HFF-Myc (cell line): Measurements from ENCODE around the gene HOXC12.

Experiments used
- DNase-seq: peaks from one replicate; pipeline ENCODE4 v3.0.0-alpha.2; 2011; ENCODE audit warnings: low read depth; ENCODE audit errors: extremely low read depth
- H3K4me3 ChIP-seq: replicated peaks from 2 replicates; pipeline ENCODE4 v1.5.1; 2011; ENCODE audit warnings: low read depth, mild to moderate bottlenecking, control low read depth, low read length
- CTCF ChIP-seq: IDR thresholded peaks from 2 replicates; pipeline ENCODE4 v1.5.1; 2012; ENCODE audit warnings: mild to moderate bottlenecking, low read depth, low read length, control low read depth; ENCODE audit errors: missing control alignments

The HOXC12 gene

GRCh38 chr12:54004841-54005530 lies 50.3 kb downstream of the HOXC12 start:
- no peak for TF ChIP-seq CTCF
- no peak for DNase-seq
- no peak overlapping the region for H3K4me3 ChIP-seq

GRCh38 chr12:54005531-54005852 lies 50.8 kb downstream of the HOXC12 start:
- DNase-seq = no peak
- no peak overlapping the region for H3K4me3 ChIP-seq
- TF ChIP-seq CTCF = no peak

GRCh38 chr12:54005853-54006558 lies 51.3 kb downstream of the HOXC12 start:
- DNase-seq = peak; percentile 36
- peak; percentile 86 for TF ChIP-seq CTCF
- no peak overlapping the region for H3K4me3 ChIP-seq

- TF ChIP-seq CTCF = no peak
- no peak overlapping the region for H3K4me3 ChIP-seq
- no peak for DNase-seq
These were observed 52.0 kb downstream of the HOXC12 start for GRCh38 chr12:54006559-54007220.

GRCh38 chr12:54007538-54008259 lies 53.0 kb downstream of the HOXC12 start:
- DNase-seq = no peak
- H3K4me3 ChIP-seq = no peak overlapping the region
- no peak for TF ChIP-seq CTCF

- no peak for TF ChIP-seq CTCF
- H3K4me3 ChIP-seq = no peak overlapping the region
- DNase-seq = no peak
These were observed 53.5 kb downstream of the HOXC12 start for GRCh38 chr12:54008260-54008552.
